Memory B cell (primary cell): ENCODE data around the gene OR13J1.
"Not testable (repeated sequence)": the region's sequence is repeated elsewhere in the genome, so short reads cannot be mapped to it uniquely, and the experiment has no call there.

Source experiments
- ATAC-seq: fragments of 150-1000 bp; cut with Tn5 transposase; 2 replicates; pipeline ENCODE4 v1.10.0; 2021; ENCODE audit warnings: low read depth, mild to moderate bottlenecking, moderate library complexity
- DNase-seq, 2 donors: peaks; one replicate each; pipeline ENCODE4 v3.0.0; 2022; ENCODE audit warnings: low spot score in 2 of 2
- H3K27ac Mint-ChIP-seq: one replicate; pipeline ENCODE4 v1.8.0; 2022; ENCODE audit warnings: mild to moderate bottlenecking, moderate library complexity, mixed read lengths
- H3K27me3 Mint-ChIP-seq: one replicate; pipeline ENCODE4 v1.8.0; 2022; ENCODE audit warnings: mixed read lengths
- H3K36me3 Mint-ChIP-seq: one replicate; pipeline ENCODE4 v1.8.0; 2022; ENCODE audit warnings: mild to moderate bottlenecking, mixed read lengths
- H3K4me1 Mint-ChIP-seq: one replicate; pipeline ENCODE4 v1.8.0; 2022; ENCODE audit warnings: mixed read lengths
- H3K4me3 Mint-ChIP-seq: one replicate; pipeline ENCODE4 v1.8.0; 2022; ENCODE audit warnings: mild to moderate bottlenecking, moderate library complexity, mixed read lengths
- H3K9me3 Mint-ChIP-seq: one replicate; pipeline ENCODE4 v1.8.0; 2022; ENCODE audit warnings: mixed read lengths

OR13J1 gene

DNA sequence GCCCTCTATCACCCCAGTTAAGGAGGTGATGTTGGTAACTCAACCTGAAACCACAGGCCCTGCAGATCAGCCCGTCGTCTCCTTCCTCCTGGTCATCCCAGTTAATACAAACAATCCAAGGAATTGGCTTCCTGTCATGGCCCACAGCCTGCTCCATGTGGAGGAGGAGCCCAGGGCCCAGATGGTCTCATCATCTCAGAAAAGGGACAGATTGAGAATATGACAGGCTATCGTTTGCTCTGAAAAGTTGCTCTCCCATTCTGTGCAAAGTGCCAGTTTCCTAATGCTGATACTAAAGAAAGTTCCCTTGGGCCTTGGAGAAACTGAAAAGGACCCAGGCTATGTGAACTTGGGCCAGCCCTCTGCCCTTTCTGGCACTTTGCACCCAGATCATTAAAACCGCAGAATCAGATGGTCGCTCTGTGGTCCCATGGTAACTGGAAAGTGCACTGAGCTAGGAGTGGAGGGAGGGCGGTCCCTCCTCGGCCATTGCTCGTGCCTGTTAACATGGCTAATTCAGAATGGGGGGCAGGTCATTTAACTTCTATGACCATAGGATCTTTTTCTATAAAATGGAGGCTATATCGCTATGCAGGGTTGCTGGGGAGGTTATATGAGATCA is 38.4 kb upstream of the OR13J1 start:
- ATAC-seq (no peak), DNase-seq (no peak)
- Mint-ChIP-seq H3K4me1 (peaks cover 2% of the 10 kb centered on the region), H3K9me3 (no peaks in the 10 kb centered on the region), H3K27ac (no peak overlapping the region), H3K4me3 (no peak overlapping the region), H3K36me3 (no peaks in the 10 kb centered on the region), H3K27me3 (peaks cover 18% of the 10 kb centered on the region)

DNA sequence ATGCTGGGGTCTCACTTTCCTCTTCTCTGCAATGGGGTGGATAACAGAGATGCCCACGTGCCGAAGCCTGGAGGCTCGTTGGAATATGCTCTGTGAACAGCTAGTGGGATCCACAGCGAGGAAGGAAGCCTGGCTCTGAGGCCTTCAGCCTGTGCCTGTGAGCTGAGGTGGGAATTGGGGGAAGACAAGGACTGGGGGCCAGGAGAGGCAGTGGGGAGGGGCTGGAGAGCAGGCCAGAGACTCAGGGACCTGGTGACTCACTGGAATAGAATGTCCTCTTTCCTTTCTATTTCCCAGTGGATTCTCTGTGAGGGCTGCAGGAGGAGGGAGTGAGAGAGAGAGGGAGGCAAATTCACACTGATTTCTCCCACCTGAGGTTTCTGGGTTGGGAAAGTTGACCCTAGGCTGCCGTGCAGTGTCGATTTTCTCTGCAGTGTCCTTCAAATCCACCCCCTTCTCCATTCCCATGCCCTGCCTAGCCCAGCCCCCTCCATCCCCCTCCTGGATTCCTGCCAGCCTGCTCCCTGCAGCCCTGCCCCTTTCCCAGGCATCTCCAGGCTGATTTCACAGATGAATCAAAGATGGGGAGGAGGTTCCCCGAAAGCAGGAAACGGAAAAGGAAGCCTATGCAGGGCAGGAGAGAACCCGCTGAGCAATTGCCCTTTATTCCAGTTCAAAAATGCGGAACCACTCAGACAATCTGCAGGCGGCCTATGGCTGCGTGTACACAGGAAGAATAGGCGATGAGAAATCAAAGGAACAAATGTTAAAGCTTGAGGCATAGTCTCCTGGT is 37.7 kb upstream of the OR13J1 start:
- H3K9me3 Mint-ChIP-seq, result no peaks in the 10 kb centered on the region
- H3K36me3 Mint-ChIP-seq, result no peaks in the 10 kb centered on the region
- no peak overlapping the region for H3K27ac Mint-ChIP-seq
- ATAC-seq (peak; percentile 32), DNase-seq (no peak)
- peaks cover 18% of the 10 kb centered on the region for H3K27me3 Mint-ChIP-seq
- H3K4me3 Mint-ChIP-seq, result no peak overlapping the region
- peaks cover 2% of the 10 kb centered on the region for H3K4me1 Mint-ChIP-seq

DNA sequence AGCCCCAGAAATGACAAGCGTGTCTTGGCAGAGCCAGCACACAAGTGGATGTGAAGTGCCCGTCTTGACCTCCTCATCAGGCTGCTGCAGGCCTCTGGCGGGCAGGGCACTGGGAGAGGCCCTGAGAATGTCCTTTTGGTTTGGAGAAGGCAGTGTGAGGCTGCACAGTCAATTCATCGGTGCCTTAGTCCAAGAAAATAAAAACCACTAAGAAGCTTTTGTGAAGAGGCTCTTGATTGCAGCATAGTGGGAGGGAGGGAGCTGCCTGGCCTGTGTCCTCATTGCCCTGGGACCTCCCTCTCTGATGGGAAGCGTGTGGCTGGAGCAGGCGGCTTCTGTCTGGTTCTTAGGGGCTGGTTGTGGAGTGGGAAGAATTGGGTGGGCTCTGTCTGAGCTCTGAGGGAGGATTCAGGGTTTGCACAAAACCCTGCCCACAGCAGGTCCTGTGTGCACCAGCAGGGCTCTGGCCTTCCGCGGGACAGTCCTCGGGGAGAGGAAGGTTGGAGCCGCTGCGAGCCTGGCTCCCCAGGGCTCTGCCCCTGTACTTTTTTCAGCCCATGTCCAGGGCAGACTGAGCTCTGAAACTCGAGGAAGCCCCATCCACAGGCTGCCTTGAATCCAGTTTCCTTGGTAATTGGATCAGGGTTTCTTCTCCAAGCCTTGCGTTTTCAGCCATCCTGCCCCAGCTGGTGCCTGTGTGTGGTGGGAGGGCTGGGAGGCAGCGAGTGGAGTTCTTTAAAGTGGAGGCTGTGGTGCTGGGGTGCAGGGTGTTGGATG is 36.9 kb upstream of the OR13J1 start:
- Mint-ChIP-seq H3K4me1 (peaks cover 2% of the 10 kb centered on the region), H3K27ac (no peak overlapping the region), H3K9me3 (no peaks in the 10 kb centered on the region), H3K27me3 (peaks cover 18% of the 10 kb centered on the region), H3K36me3 (no peaks in the 10 kb centered on the region), H3K4me3 (no peak overlapping the region)
- no peak for ATAC-seq
- no peak for DNase-seq

DNA sequence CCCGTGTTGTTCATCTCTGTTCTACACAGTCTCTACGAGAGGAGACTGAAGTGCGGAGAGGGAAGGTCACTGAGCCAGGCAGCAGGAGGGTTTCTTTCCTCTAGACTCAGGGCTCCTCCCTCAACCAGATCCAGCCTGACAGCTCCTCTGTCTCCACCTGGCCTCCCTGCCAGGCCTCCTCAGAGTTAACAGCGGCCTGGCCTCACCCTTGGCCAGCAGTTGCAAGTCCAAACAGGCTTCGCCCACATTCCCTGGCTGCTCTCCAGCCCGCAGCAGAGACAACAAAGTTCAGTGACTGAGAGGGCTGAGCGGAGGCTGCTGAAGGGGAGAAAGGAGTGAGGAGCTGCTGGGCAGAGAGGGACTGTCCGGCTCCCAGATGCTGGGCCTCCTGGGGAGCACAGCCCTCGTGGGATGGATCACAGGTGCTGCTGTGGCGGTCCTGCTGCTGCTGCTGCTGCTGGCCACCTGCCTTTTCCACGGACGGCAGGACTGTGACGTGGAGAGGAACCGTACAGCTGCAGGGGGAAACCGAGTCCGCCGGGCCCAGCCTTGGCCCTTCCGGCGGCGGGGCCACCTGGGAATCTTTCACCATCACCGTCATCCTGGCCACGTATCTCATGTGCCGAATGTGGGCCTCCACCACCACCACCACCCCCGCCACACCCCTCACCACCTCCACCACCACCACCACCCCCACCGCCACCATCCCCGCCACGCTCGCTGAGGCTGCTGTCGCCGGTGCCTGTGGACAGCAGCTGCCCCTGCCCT is 35.9 kb upstream of the OR13J1 start, which contains the start of gene HRCT1:
Gene HRCT1, plus strand, starts transcription at position 291 of the 768 bp plus-strand sequence. Its CDS starts 86 bp downstream, at position 377.
- Mint-ChIP-seq H3K4me3 (no peak within 1 kb of the TSS), H3K27me3 (peaks cover 19% of the 10 kb centered on the region), H3K9me3 (no peaks in the 10 kb centered on the region), H3K27ac (no peak within 1 kb of the TSS), H3K36me3 (no peaks in the 10 kb centered on the region), H3K4me1 (peaks cover 2% of the 10 kb centered on the region)
- no peak for DNase-seq
- ATAC-seq, result no peak

DNA sequence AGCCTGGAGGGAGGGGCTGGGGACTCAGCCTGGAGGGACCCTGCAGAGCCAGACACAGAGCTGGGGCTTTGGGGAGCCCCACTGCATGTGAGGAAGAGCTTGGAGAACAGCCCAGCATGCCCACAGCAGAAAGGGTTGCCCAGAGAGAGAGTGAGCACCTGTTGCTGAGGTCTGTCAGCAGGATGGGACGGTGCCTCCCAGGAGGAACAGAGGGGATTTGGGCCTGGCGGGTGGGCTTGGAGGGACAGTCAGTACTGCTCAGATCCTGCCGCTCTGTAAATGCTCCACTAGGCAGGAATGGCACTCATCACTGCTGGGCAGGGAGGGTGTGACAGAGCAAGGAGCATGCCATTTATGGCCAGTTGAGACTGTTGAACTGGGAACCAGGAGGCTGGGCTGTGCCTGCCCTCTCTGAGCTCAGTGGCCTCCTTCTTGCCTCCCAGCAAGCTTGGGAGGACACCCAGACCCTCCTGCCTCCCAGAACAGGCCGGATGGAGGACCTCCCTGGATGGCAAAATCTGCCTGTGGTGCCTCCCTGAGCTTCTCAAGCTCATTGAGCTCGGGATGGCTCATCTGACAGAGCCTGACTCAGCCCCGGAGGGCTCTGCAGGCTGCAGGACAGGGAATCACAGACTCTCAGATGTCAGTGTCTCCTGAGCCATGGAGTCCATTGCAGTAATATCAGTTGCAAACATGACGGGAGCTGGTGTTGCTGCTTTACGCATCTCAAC is 35.0 kb upstream of the OR13J1 start:
- ATAC-seq (no peak), DNase-seq (no peak)
- no peaks in the 10 kb centered on the region for H3K36me3 Mint-ChIP-seq

DNA sequence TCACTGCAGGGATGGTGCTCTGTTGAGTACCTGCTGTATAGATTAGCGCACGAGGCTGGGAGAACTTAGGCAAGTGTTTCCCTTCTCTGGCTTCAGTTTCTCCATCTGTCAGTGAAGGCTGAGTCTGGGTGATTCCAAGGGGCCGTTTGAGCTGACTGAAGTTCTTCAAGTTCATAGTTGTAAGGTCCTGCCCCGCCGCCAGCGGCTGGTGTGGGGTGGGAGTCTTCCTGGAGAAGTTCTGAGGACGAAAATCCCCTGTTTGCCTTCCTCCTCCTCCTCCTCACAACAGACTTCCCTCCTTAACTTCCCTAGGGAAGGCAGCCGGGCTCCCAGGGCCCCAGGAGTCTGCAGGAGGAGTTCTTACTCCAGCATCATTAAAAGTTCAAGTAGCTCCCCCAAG is 34.1 kb upstream of the OR13J1 start:
- Mint-ChIP-seq H3K27ac (no peak overlapping the region), H3K9me3 (no peaks in the 10 kb centered on the region), H3K27me3 (peaks cover 16% of the 10 kb centered on the region), H3K4me3 (no peak overlapping the region), H3K36me3 (no peaks in the 10 kb centered on the region), H3K4me1 (no peaks in the 10 kb centered on the region)
- ATAC-seq, result no peak
- DNase-seq, result no peak

More for the DNA sequence above, 35.0 kb upstream of the OR13J1 start:
- H3K9me3 Mint-ChIP-seq, result no peaks in the 10 kb centered on the region
- no peak overlapping the region for H3K4me3 Mint-ChIP-seq
- no peak overlapping the region for H3K27ac Mint-ChIP-seq
- no peaks in the 10 kb centered on the region for H3K4me1 Mint-ChIP-seq
- H3K27me3 Mint-ChIP-seq, result peaks cover 19% of the 10 kb centered on the region

- peaks cover 11% of the 10 kb centered on the region for H3K27me3 Mint-ChIP-seq
- ATAC-seq, result peak; percentile 76
- no peaks in the 10 kb centered on the region for H3K36me3 Mint-ChIP-seq
- no peaks in the 10 kb centered on the region for H3K9me3 Mint-ChIP-seq
- H3K4me1 Mint-ChIP-seq, result no peaks in the 10 kb centered on the region
- no peak overlapping the region for H3K27ac Mint-ChIP-seq
- H3K4me3 Mint-ChIP-seq, result no peak overlapping the region
- peak in 1 of 2 donors; percentile 31 for DNase-seq
Observed at GRCh38 chr9:35903049-35903448, 32.8 kb upstream of the OR13J1 start.

GRCh38 chr9:35899021-35899420 is 28.8 kb upstream of the OR13J1 start:
- H3K4me3 Mint-ChIP-seq, result no peak overlapping the region
- no peaks in the 10 kb centered on the region for H3K36me3 Mint-ChIP-seq
- no peak for DNase-seq
- no peak overlapping the region for H3K27ac Mint-ChIP-seq
- no peak for ATAC-seq
- no peaks in the 10 kb centered on the region for H3K9me3 Mint-ChIP-seq
- no peaks in the 10 kb centered on the region for H3K4me1 Mint-ChIP-seq
- peaks cover 11% of the 10 kb centered on the region for H3K27me3 Mint-ChIP-seq

GRCh38 chr9:35898337-35898736 is 28.1 kb upstream of the OR13J1 start:
- Mint-ChIP-seq H3K4me1 (no peaks in the 10 kb centered on the region), H3K27me3 (peaks cover 12% of the 10 kb centered on the region), H3K4me3 (no peak overlapping the region), H3K27ac (no peak overlapping the region), H3K36me3 (no peaks in the 10 kb centered on the region), H3K9me3 (no peaks in the 10 kb centered on the region)
- ATAC-seq, result no peak
- no peak for DNase-seq

- H3K36me3 Mint-ChIP-seq, H3K4me1 Mint-ChIP-seq, H3K9me3 Mint-ChIP-seq, H3K27ac Mint-ChIP-seq, ATAC-seq, H3K4me3 Mint-ChIP-seq, DNase-seq: not testable (repeated sequence)
- H3K27me3 Mint-ChIP-seq, result peaks cover 12% of the 10 kb centered on the region
Observed at GRCh38 chr9:35897376-35898099, 27.3 kb upstream of the OR13J1 start.

GRCh38 chr9:35896570-35896969 is 26.4 kb upstream of the OR13J1 start:
- DNase-seq (no peak), ATAC-seq (no peak)
- H3K4me3 Mint-ChIP-seq, result no peak overlapping the region
- no peak overlapping the region for H3K27ac Mint-ChIP-seq
- H3K36me3 Mint-ChIP-seq, result no peaks in the 10 kb centered on the region
- peaks cover 15% of the 10 kb centered on the region for H3K27me3 Mint-ChIP-seq
- H3K4me1 Mint-ChIP-seq, result no peaks in the 10 kb centered on the region
- no peaks in the 10 kb centered on the region for H3K9me3 Mint-ChIP-seq

GRCh38 chr9:35892051-35892450 is 21.9 kb upstream of the OR13J1 start:
- DNase-seq (no peak), ATAC-seq (no peak)
- H3K27me3 Mint-ChIP-seq, result peaks cover 14% of the 10 kb centered on the region
- H3K36me3 Mint-ChIP-seq, result no peaks in the 10 kb centered on the region
- no peaks in the 10 kb centered on the region for H3K4me1 Mint-ChIP-seq
- no peak overlapping the region for H3K4me3 Mint-ChIP-seq
- H3K27ac Mint-ChIP-seq, result no peak overlapping the region
- H3K9me3 Mint-ChIP-seq, result no peaks in the 10 kb centered on the region

- Mint-ChIP-seq H3K27me3 (peaks cover 14% of the 10 kb centered on the region), H3K4me3 (no peak overlapping the region)
- no peak for DNase-seq
Observed at GRCh38 chr9:35891646-35892045, 21.4 kb upstream of the OR13J1 start.

More at GRCh38 chr9:35891646-35892045, 21.4 kb upstream of the OR13J1 start:
- Mint-ChIP-seq H3K4me1 (no peaks in the 10 kb centered on the region), H3K27ac (no peak overlapping the region), H3K9me3 (no peaks in the 10 kb centered on the region), H3K36me3 (no peaks in the 10 kb centered on the region)
- ATAC-seq, result no peak
